ENCODE data around the gene DLX5.

GRCh38 chr7:97015756-97016380 is 8.8 kb downstream of the DLX5 start:
- TF ChIP-seq POLR2AphosphoS5 (IDR thresholded peaks at IDR 0.05; ENCODE audit: low read depth, low read length), result no peak
- TF ChIP-seq SIN3A (IDR thresholded peaks at IDR 0.05; ENCODE audit: borderline replicate concordance, insufficient read depth, low read length), result no peak
- TF ChIP-seq REST (IDR thresholded peaks at IDR 0.05; ENCODE audit: insufficient read depth in 1 of 2, low read depth in 2 of 2, low read length in 2 of 2), result no peak

Measured in PFSK-1 (cell line).